K562 (cell line): Measurements from ENCODE around the gene PCDH9.

Experiments
- CTCF ChIP-seq, 3 experiments: IDR thresholded peaks in 2 of 3; conservative IDR thresholded peaks in 1 of 3; 2 replicates each; pipeline ENCODE4 v1.5.1; 2011 to 2012; ENCODE audit warnings: low read length in 3 of 3, mild to moderate bottlenecking in 3 of 3, control low read depth in 2 of 3, improper control_type of control experiment in 1 of 3, inconsistent platforms in 1 of 3, low read depth in 1 of 3, mixed read lengths in 1 of 3, moderate library complexity in 1 of 3; ENCODE audit not compliant: insufficient read depth in 2 of 3
- HIVEP1 ChIP-seq: fragments of 250-450 bp; sonication (Bioruptor Pico); IDR thresholded peaks from 2 replicates; pipeline ENCODE4 v1.4.0; 2020; ENCODE audit warnings: mild to moderate bottlenecking
- ZNF253 ChIP-seq: fragments of 250-450 bp; sonication (Bioruptor Pico); conservative IDR thresholded peaks from 2 replicates; pipeline ENCODE4 v1.6.1; 2021; ENCODE audit warnings: mild to moderate bottlenecking

- TF ChIP-seq ZNF253 (CRISPR knock-in tag) (no peak), HIVEP1 (CRISPR knock-in tag) (no peak), CTCF (IDR thresholded peaks at IDR 0.05 in 2 of 3, conservative IDR thresholded peaks at IDR 0.05 in 1 of 3; ENCODE audit: insufficient read depth in 2 of 3, low read depth in 1 of 3, low read length in 3 of 3) (no peak)
Observed at GRCh38 chr13:66933527-66933926, 296.6 kb downstream of the PCDH9 start.
